Measurements from ENCODE around the gene PTPRT.

PTPRT gene

GRCh38 chr20:42319252-42320013 is 870.3 kb downstream of the PTPRT start:
- DNase-seq (ENCODE audit: low read depth, low spot score) = no peak

GRCh38 chr20:42313704-42314103 is 876.0 kb downstream of the PTPRT start:
- DNase-seq (ENCODE audit: low read depth, low spot score) = no peak

- DNase-seq (ENCODE audit: low read depth, low spot score) = no peak
These were observed 880.7 kb downstream of the PTPRT start for GRCh38 chr20:42309050-42309449.

GRCh38 chr20:42308171-42308570 is 881.5 kb downstream of the PTPRT start:
- DNase-seq (ENCODE audit: low read depth, low spot score) = no peak

- no peak for DNase-seq (ENCODE audit: low read depth, low spot score)
These were observed 894.1 kb downstream of the PTPRT start for GRCh38 chr20:42295592-42295991.

GRCh38 chr20:42294976-42295375 is 894.7 kb downstream of the PTPRT start:
- DNase-seq (ENCODE audit: low read depth, low spot score) = no peak

GRCh38 chr20:42281801-42282200 is 907.9 kb downstream of the PTPRT start:
- DNase-seq (ENCODE audit: low read depth, low spot score) = no peak

GRCh38 chr20:42276718-42277602 is 912.7 kb downstream of the PTPRT start:
- DNase-seq (ENCODE audit: low read depth, low spot score) = no peak

GRCh38 chr20:42274986-42275385 is 914.7 kb downstream of the PTPRT start:
- no peak for DNase-seq (ENCODE audit: low read depth, low spot score)

- no peak for DNase-seq (ENCODE audit: low read depth, low spot score)
These were observed 917.2 kb downstream of the PTPRT start for GRCh38 chr20:42272516-42272915.

- DNase-seq (ENCODE audit: low read depth, low spot score) = no peak
These were observed 919.2 kb downstream of the PTPRT start for GRCh38 chr20:42270539-42270938.

- DNase-seq (ENCODE audit: low read depth, low spot score) = no peak
These were observed 921.8 kb downstream of the PTPRT start for GRCh38 chr20:42267793-42268384.

- no peak for DNase-seq (ENCODE audit: low read depth, low spot score)
These were observed 927.9 kb downstream of the PTPRT start for GRCh38 chr20:42261766-42262270.

GRCh38 chr20:42260184-42260583 is 929.5 kb downstream of the PTPRT start:
- DNase-seq (ENCODE audit: low read depth, low spot score) = no peak

GRCh38 chr20:42259389-42259788 is 930.3 kb downstream of the PTPRT start:
- no peak for DNase-seq (ENCODE audit: low read depth, low spot score)

GRCh38 chr20:42258564-42259302 is 931.0 kb downstream of the PTPRT start:
- no peak for DNase-seq (ENCODE audit: low read depth, low spot score)

- DNase-seq (ENCODE audit: low read depth, low spot score) = no peak
These were observed 933.9 kb downstream of the PTPRT start for GRCh38 chr20:42255821-42256220.

GRCh38 chr20:42254673-42255072 is 935.0 kb downstream of the PTPRT start:
- DNase-seq (ENCODE audit: low read depth, low spot score) = no peak

GRCh38 chr20:42252116-42252515 is 937.6 kb downstream of the PTPRT start:
- DNase-seq (ENCODE audit: low read depth, low spot score) = no peak

- no peak for DNase-seq (ENCODE audit: low read depth, low spot score)
These were observed 970.9 kb downstream of the PTPRT start for GRCh38 chr20:42218621-42219374.

GRCh38 chr20:42214074-42214473 is 975.6 kb downstream of the PTPRT start:
- no peak for DNase-seq (ENCODE audit: low read depth, low spot score)
